Activated naive CD4-positive, alpha-beta T cell (primary cell): ENCODE measurements around the gene MUC4.
"Not testable (repeated sequence)": the region's sequence is repeated elsewhere in the genome, so short reads cannot be mapped to it uniquely, and the experiment has no call there.

Experiments used
- DNase-seq, 4 experiments: peaks; one replicate each; lab custom pipeline; 2025; lab: John Stamatoyannopoulos, UW

MUC4 gene

GRCh38 chr3:195717852-195718476, 93.8 kb downstream of the MUC4 start:
- DNase-seq, result no peak

GRCh38 chr3:195717416-195717815, 94.3 kb downstream of the MUC4 start:
- no peak for DNase-seq

GRCh38 chr3:195715583-195716266, 96.0 kb downstream of the MUC4 start:
- DNase-seq, result no peak

- no peak for DNase-seq
These were observed 96.6 kb downstream of the MUC4 start for GRCh38 chr3:195715134-195715533.

GRCh38 chr3:195714380-195715011, 97.2 kb downstream of the MUC4 start:
- no peak for DNase-seq

- DNase-seq, result not testable (repeated sequence)
These were observed 98.6 kb downstream of the MUC4 start for GRCh38 chr3:195713150-195713549.

GRCh38 chr3:195712535-195712910, 99.2 kb downstream of the MUC4 start:
- DNase-seq, result not testable (repeated sequence)

GRCh38 chr3:195711813-195712534, 99.8 kb downstream of the MUC4 start:
- DNase-seq, result no peak

- not testable (repeated sequence) for DNase-seq
These were observed 100.5 kb downstream of the MUC4 start for GRCh38 chr3:195711091-195711812.

- not testable (repeated sequence) for DNase-seq
These were observed 101.4 kb downstream of the MUC4 start for GRCh38 chr3:195710126-195710905.

- no peak for DNase-seq
These were observed 102.0 kb downstream of the MUC4 start for GRCh38 chr3:195709676-195710085.

- DNase-seq, result no peak
These were observed 102.9 kb downstream of the MUC4 start for GRCh38 chr3:195708626-195709481.

- DNase-seq, result no peak
These were observed 103.7 kb downstream of the MUC4 start for GRCh38 chr3:195708061-195708460.

GRCh38 chr3:195705081-195705991, 106.4 kb downstream of the MUC4 start:
- DNase-seq, result no peak

GRCh38 chr3:195704433-195704999, 107.2 kb downstream of the MUC4 start:
- no peak for DNase-seq

- no peak for DNase-seq
These were observed 108.0 kb downstream of the MUC4 start for GRCh38 chr3:195703776-195704175.

- no peak for DNase-seq
These were observed 110.5 kb downstream of the MUC4 start for GRCh38 chr3:195701042-195701915.

- DNase-seq, result no peak
These were observed 111.4 kb downstream of the MUC4 start for GRCh38 chr3:195700319-195700718.
